Muscle of arm (tissue), 14 donors: ENCODE data around the gene FAM219A. TPM values are rescaled to one million over a fixed set of nuclear protein-coding genes. Genes with fewer than 3 reads are reported as not detected.

Source experiments
- DNase-seq: peaks from one replicate; pipeline ENCODE4 v3.0.0-alpha.2; 2013
- long read RNA-seq, 11 donors: transcript quantifications; one replicate each; lab custom pipeline, GENCODE V29; 2026
- polyA plus RNA-seq, 12 donors: library from polyadenylated mRNA; unstranded; fragments of 120-200 nt; gene quantifications; one replicate each; pipeline ENCODE4 v1.2.1, GENCODE V29; 2013; ENCODE audit not compliant: insufficient read length in 12 of 12

The FAM219A gene, protein sequence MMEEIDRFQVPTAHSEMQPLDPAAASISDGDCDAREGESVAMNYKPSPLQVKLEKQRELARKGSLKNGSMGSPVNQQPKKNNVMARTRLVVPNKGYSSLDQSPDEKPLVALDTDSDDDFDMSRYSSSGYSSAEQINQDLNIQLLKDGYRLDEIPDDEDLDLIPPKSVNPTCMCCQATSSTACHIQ
- 10 to 100 TPM in 11 of 12 donors, not detected in 1; 10.3 to 16.4 (median 12.0) TPM for polyA plus RNA-seq
- long read RNA-seq, donor 1, partial matches to known transcripts: 7 of 11 reads
- long read RNA-seq, donor 1, other reads (novel, unspliced or antisense): 0 of 11 reads
- long read RNA-seq, donor 2, partial matches to known transcripts: 46 of 57 reads
- long read RNA-seq, donor 2, other reads (novel, unspliced or antisense): 10 of 57 reads
- long read RNA-seq, donor 3, partial matches to known transcripts: 0 of 2 reads
- long read RNA-seq, donor 3, other reads (novel, unspliced or antisense): 0 of 2 reads
- long read RNA-seq, donor 4: 0 reads
- long read RNA-seq, donor 5: 0 reads
- long read RNA-seq, donor 6, partial matches to known transcripts: 0 of 4 reads
- long read RNA-seq, donor 6, other reads (novel, unspliced or antisense): 0 of 4 reads
- long read RNA-seq, donor 7, partial matches to known transcripts: 5 of 7 reads
- long read RNA-seq, donor 7, other reads (novel, unspliced or antisense): 0 of 7 reads
- long read RNA-seq, donor 8, partial matches to known transcripts: 0 of 4 reads
- long read RNA-seq, donor 8, other reads (novel, unspliced or antisense): 0 of 4 reads
- long read RNA-seq, donor 9, partial matches to known transcripts: 5 of 6 reads
- long read RNA-seq, donor 9, other reads (novel, unspliced or antisense): 0 of 6 reads
- long read RNA-seq, donor 10, partial matches to known transcripts: 0 of 1 reads
- long read RNA-seq, donor 10, other reads (novel, unspliced or antisense): 0 of 1 reads
- long read RNA-seq, donor 11, partial matches to known transcripts: 0 of 3 reads
- long read RNA-seq, donor 11, other reads (novel, unspliced or antisense): 0 of 3 reads

DNA sequence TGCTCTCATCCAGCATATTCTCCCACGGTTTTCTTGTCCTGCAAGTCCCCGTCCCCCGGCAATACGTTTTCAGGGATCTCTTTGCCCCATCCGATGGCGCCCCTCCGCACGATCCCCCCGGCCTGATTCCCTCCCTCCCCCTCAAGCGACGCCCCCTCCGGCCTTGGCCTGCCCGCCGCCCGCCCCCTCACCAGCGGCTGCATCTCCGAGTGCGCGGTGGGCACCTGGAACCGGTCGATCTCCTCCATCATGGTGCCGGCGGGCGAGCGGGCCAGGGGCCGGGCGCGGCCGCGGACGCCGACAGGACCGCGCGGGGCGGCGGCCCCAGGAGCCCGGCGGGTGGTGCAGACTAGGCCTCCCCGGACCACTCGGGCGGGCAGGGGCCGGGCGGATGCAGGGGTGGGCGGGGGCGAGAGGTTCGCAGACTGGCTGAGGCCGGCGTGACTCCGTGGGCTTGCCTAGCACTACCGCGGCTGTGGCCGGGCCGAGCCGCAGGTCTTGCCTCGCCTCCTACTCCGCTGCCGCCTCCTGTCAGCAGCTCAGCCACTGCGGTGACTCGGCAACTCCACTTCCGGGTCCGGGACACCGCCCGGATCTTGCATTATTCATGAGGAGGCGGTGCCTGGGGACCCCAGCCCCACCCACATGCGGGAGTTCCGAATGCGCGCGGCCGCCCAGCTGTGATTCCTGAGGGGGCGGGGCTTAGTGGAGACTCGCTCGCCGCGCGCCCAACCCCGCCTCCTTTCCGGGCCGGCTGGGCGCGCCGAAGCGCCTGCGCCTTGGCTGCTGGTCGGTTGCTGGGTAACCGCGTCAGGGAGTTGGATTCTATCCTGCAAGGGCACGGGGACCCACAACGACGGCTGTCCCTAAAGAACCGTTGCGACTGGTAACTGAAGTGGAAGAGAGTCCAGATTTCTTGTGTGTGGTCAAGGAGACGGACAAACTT, at the start of gene FAM219A, which contains the start of gene DNAI1:
FAM219A (minus strand) TSS at position 558 of the 946 bp plus-strand sequence; CDS start at position 251, 307 bp downstream.
DNAI1 (plus strand) TSS at position 793 of the 946 bp plus-strand sequence. CDS start 201 bp downstream, outside the sequence.
- peak; percentile 98 for DNase-seq

DNA sequence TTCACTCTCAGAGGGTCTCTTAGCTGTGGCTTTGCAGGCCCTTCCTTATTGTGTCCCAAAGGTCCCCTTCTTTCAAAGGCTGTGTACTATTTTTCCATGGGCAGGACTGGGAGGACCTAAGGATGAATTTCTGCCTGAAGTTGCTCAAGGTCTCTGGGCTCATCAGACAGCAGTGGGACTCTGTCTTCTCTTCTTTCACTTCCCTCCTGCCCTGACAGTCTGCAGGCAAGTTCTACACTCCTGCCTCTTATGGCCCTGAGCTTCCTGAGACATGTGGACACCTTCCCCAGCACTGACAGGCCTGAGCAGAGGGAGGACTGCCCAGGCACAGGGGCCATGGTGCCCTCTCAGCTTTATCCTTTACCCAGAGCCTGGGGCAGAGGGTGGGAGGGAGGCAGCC, 49.6 kb upstream of the FAM219A start:
- DNase-seq: no peak

DNA sequence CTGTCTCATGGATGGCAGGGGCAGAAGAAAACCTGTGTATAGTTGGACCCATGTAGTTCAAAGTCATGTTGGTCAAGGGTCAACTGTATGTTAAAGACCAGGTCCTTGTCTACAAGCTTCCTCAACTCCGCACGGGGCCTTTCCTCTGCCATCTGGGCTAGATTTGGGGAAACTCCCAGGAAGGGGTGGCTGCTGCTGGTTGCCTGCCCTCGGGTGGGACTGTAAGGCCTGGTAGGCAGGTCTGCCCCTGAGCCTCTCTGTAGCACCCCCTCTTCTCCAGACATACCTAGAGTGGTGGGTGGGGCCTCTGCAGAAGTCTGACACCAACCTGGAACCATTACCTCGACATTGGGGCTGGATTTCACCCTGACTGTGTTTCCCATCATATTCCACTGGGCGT, 49.2 kb upstream of the FAM219A start:
- no peak for DNase-seq

DNA sequence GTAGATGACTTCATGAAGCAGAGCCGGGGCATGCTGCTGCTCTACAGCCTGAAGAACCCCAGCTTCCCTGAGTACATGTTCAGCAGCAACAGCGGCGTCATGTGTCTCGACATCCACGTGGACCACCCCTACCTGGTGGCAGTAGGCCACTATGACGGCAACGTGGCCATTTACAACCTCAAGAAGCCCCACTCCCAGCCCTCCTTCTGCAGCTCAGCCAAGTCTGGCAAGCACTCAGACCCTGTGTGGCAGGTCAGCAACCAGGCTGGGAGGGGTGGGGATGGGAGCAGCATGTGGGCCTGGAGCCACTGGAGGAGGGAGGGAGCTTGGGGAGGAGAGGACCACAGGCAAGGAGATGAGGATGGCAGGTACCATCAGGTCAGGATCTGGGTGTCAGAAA, 48.3 kb upstream of the FAM219A start:
- DNase-seq: no peak

DNA sequence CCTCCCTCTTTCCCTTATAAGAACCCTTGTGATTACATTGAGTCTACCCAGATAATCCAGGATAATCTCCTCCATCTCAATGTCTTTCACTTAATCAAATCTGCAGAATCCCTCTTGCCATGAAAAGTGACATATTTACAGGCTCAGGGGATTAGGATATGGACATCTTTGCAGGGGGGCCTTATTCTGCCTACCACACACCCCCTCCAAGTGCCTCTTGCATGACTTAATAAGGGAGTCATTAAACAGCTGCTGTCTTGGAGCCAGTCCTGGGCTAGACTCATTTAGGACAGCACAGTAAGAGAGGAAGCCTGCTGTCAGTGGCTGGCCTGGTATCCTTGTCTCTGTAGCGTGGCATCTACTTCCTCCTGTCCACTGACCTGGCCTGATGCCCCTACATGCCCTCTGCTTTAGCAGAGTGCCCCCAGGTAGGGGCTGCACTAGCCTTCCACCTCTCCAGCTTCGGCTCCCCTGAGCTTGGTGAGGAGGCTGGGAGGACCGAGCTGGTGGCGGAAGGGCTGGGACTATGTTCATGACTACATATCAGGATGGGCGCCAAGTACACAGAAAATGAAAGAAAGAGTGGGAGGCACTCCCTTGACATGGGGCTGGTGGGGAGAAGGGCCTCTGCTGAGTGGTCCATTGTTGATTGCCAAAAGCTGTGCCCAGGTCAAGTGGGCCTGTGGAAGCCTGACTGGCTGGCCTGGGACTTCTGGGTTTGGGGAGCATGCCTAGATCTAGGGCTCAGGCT, 47.2 kb upstream of the FAM219A start:
- DNase-seq: no peak

DNA sequence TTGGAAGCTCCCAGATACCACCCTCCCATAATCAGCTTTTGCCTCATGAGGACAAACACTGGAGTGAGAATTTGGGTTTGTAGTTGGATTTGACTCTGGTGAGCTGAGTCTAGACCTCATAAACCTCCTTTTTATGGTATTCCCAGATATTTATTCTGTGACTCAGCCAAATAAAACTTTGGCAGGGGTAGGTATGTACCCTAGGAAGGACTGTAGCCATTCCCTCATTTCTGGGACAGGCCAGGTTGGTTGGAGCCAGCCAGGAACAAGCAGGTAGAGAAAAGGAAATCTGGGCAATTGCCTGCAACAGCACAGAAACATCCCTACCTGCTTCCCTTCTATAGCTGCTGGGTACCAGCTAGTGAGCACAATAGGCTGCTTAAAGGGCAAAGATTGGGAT, 45.0 kb upstream of the FAM219A start:
- DNase-seq: no peak

DNA sequence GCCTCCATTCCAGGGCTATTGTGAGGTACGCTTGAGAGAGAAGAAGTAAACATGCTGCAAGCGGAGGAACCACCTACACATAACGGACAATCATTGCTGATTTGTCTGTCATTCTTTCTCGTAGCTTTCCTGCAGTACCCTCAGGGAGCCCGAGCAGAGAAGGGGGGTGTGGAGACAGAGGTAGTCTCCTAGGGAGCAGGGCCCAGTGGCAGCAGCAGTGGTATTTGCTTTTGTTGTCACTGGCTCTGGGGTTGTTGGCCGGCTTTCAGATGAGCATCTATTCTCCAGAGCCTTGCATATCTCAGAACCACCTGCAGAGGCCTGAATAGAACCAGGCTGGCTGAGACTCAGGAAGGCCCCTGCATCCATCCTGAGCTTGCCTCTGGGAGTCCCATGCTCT, 44.5 kb upstream of the FAM219A start:
- DNase-seq: no peak

DNA sequence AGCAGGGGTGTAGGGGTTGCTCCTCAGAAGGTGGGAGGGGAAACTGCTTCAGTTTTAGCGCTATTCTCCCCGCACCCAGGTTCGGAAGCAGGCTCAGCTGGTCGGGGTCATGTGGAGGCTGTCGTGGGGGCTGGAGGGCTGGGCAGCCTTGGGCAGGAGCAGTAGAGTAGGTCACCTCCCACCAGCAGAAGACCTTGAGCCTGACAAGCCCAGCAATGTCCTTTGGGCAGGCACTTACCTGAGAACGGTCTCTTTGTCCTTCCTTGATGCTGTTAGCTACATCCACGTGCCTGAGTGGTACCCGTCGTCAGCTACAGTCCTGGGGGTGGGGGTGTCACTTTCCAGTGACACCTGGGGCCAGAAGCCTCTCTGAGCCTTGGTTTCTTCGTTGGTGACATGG, 44.1 kb upstream of the FAM219A start:
- no peak for DNase-seq

DNA sequence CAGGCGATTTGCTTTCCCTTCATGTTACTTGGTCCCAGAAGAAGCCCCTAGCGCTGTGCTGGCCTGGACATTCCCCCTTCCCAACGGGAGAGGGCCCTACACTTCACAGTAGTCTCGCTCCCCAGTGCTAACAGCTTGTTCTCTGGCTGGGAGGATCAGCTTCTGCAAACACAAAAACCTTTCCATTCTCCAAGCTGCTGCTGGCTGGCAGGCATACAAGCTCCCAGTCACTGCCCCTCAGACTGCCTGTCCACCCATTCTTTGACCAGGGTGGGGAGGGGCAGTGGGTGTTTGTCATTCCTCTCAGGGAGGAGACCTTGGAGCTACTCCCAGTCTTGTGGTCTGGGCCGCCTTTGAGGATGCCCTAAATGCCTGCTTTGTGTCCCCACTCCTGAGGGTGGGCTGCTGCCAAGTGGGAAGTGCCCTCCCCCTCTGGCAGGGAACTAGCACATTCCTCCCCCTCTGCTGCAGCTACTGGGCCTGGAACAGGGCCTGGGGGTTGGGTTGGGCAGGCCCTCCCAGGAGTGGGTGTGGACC, 43.6 kb upstream of the FAM219A start:
- peak; percentile 65 for DNase-seq

DNA sequence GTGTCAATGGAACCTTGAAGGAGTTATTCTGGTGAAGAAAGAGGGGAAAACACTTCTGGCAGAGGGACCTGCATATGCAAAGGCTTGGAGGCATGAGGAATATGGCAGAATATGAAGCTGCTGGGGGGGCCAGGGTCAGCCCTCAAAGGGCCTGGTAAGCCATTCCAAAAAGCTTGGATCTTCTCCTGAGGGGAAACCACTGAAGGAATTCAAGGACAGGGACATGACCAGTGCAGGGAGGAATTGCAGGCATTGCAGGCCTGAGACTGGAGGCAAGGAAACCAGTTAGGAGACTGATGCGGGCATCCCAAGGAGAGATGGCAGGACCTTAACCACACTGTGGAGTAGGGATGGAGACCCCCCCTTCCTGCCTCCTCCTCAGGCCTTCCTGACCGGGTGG, 43.0 kb upstream of the FAM219A start:
- no peak for DNase-seq

DNA sequence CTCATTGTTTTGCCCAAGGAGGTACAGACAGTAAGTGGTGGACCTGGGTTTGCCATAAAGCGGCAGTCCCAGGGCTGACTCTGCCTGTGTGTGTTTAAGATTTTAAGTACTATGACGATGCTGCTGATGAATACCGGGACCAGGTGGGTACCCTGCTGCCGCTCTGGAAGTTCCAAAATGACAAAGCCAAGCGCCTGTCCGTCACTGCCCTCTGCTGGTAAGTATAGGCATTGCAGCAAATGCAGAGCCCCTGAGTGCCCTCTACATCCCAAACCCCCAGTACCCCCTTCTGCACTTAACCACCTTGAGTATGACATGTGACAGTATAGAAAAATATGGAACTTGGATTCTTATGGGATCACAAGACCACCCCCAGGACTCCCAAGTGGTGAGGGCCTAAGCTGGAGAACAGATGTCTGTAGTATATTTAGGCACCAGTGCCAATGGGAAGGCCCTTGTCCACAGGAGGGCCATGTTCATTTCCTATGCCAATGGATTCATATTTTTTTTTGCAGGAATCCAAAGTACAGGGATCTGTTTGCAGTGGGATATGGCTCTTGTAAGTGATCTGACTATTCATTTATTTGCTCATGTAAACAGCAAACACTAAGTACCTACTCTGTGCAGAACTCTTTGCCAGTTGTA, 42.4 kb upstream of the FAM219A start:
- DNase-seq: peak; percentile 57

DNA sequence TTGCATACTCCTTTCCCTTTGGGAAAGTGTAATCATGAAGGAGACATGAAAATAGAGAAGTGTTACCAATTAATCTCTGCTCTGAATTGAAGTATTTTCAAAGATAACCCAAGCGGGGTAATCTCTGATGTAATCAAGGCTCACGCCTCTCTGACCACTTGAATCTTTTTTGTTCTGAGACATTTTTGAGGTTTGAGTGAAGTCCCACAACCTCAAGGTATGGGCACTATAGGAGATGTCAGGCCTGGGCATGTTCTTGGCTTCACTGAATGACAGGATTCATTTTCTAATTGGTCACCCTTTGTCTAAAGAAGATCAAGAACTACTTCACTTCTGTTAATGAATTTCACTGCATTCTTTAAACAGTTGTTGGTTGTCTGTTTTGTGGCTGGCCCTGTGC, 40.7 kb upstream of the FAM219A start:
- DNase-seq: no peak

DNA sequence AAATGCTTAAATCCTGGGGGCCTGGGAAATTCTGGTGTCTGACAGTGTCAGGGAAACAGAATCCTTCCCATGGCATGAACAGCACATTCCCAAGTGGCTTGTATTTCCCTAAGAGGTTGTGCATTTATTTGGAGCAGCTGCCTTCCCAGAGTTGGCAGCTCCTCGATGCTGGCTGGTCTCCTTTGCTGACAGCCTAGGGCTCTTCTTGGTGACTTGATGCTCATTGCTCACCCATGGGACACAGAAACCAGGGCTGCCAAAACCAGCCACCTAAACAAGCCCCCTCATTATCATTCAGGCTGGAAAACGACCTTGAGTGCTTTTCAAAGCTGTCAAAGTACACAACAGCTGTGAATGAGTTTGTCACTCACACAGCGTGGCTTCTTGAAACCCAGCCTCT, 40.2 kb upstream of the FAM219A start:
- no peak for DNase-seq

DNA sequence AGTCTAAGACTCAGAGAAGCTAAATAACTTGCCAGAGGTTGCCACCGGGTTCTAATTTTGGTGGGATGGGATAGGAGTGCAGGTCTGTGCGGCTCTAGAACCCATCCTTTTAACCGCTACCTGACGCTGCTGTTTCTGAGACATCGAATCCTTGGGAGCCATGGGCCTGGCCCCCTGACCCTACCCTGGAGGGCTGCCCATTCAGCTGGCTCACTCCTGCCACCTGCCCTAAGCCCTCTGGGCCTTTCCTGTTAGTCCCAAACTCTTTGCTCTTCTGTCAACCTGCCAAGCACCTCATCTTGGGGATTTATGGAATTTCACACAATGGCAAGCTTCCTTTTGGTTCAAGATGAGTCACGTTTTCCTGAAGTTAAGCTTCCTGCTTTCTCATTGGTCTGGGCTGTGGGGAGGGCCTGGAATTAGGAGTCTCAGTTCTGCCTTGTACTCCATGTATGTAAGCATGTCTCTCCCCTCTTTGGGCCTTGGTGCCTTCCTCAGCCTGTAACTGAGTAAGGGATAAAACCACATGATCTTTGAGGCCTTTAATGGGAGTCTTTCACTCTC, 37.9 kb upstream of the FAM219A start:
- no peak for DNase-seq

DNA sequence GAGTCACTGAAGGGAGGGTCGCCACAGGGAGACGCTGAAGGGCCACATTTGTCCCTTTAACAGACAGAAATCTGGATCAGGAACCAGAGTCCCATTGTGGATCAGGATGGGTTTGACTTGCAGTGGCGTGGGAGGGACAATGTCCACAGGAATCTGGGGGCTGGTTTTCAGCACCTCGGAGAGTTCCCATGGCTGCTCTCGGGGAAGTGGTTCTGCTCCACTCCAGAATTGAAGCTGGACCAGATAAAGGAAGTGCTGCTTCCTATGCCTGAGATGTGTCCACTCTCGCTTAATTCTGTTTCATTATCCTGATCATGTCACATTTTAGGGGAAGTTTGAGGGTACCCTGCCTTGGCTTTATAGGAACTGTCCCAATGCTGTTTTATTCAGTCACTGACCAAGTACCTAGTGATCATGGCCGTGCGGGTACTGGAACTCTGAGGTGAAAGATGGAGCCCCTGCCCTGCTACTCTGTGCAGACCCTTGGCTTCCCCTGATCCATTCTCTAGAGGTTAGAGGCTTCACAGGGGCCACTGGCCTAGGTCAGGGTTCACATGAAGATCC, 35.7 kb upstream of the FAM219A start:
- peak; percentile 66 for DNase-seq

DNA sequence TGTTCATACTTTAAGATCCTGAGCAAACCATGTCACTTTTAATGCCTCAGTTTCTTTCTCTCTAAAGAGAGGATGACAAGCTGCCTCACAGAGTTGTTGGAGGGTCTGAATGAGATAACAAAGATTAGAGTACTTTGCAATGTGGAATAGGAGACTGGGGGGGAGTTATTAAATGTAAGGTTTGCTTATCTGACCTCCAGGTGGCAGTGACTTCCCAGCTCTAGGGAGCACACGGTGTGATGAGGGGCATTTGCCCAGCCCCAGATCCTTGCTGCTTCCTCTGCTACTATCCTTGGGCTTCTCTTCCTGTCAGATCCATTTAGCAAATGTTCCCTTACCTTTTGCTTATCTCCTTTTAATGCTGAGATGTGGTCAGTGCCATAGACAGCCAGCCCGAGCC, 33.7 kb upstream of the FAM219A start:
- DNase-seq: no peak

DNA sequence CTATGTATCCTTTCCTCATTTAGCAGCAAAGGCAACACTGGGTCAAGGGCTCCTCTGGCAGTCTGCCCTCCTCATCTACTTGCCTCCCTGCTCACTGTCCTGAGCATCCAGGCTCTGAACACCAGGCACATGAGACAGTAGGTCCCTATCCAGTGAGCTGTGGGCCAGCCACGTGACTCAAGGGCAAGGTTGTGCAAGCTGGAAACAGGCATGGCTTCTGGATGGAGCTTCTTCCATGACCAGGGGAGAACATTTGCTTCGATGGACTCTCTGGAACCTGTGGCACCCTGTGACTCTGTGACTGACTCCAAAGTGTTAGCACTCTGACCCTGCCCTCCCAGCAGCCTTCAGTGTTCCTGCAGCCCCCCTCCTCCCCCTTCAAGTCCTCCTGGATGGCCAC, 33.2 kb upstream of the FAM219A start:
- DNase-seq: no peak

DNA sequence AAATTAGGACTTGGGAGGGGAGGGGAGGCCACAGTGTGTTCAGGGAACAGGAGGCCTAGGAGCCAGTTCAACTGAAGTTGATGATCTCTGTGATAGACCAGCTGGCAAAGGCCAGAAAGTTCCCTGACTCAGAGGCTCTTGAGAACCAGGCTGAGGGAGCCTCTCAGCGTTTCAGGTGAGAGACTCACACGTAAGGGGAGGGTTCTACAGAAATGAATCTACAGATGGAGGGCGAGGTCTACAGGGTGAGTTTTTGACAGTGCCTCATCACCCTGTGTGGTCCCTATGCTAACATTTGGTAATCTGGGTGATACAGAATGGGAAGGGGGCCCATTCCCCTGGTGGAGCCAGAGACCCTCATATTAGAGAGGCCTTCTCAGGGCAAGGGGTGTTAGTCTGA, 32.4 kb upstream of the FAM219A start:
- DNase-seq: no peak

DNA sequence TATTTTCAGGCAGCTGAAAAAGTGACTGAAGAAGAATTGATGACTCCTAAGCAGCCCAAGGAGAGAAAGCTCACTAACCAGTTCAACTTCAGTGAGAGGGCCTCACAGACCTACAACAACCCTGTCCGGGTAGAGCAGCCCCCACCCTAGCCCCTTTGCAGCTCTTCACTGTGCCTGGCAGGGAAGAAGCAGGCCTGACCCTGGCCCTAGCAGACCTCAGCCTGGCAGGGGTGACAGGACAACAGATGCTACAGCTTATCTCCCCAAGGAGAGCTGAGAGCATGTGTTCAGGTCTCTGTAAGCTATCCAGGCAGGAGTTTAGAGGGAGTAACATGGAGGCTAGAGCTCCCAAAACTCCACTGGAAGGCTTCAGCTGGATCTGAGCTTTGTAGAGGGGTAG, 32.0 kb upstream of the FAM219A start:
- no peak for DNase-seq
